ENCODE data around the gene SUV39H1. TPM values are rescaled to one million over a fixed set of nuclear protein-coding genes. Genes with fewer than 3 reads are reported as not detected.
"Not testable (repeated sequence)": the region's sequence is repeated elsewhere in the genome, so short reads cannot be mapped to it uniquely, and the experiment has no call there.

SUV39H1 gene
- total RNA-seq, 1 donor from 2014 or later = 4.6 TPM

- no peak for DNase-seq (ENCODE audit: low spot score)
Measured at GRCh38 chrX:48688531-48689150, 7.9 kb upstream of the SUV39H1 start.

DNA sequence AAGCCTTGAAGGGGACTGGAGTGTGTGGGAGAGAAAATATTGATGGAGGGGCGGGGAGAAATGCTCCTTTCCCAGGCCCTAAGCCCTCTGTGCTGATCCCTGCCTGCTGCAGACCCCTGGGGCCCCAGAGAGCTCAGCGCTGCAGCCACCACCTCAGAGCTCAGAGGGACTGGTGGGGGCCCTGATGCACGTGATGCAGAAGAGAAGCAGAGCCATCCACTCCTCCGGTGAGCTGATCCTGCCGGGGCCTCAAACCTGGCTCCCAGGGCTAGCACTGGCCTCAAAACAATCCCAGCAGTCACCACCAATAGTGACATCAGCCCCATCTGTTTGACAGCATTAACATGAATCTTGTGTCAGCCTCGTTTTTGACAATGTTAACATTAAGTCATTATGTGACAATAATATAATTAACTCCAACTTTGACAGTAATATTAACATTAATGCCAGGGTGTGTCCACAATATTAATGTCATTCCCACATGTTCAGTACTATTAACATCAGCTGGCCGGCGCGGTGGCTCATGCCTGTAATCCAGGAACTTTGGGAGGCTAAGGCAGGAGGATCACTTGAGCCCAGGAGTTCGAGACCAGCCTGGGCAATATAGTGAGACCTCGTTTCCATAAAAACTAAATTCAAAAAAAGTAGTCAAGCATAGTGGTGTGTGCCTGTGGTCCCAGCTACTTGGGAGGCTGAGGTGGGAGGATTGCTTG, 7.2 kb upstream of the SUV39H1 start:
- no peak for DNase-seq (ENCODE audit: low spot score)

DNA sequence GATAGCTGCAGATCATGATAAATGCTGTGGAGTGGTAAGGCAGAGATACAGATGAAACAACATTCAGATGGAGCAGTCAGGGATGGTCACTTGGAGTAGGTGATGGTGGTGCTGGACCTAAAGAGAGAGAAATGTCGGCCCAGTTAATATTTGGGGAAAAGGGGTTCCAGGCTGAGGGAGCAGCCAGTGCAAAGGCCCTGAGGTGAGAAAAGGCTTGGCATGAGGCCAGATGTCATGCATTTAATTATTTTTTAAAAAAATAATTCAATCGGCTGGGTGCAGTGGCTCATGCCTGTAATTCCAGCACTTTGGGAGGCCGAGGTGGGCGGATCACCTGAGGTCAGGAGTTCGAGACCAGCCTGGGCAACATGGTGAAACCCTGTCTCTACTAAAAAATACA, 4.8 kb upstream of the SUV39H1 start:
- not testable (repeated sequence) for DNase-seq (ENCODE audit: low spot score)

- no peak for DNase-seq (ENCODE audit: low spot score)
Measured at GRCh38 chrX:48694776-48695533, 1.6 kb upstream of the SUV39H1 start.

DNA sequence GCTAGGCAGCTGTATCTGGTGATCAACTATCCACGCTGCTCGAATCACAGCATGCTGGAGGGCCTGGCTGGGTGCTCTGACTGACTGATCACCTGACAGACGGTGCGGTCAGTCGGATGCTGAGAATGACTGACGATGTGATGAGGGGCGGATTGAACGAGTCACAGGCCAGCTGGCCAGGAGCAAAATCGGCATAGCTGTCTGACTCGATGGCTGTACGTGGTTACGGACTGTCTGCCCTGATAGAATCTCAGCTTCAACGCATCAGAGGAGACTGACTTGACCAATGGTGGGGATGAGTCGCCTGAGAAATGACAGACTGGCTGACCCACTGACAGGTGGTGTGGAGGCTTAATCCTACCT, 1.0 kb upstream of the SUV39H1 start:
- DNase-seq (ENCODE audit: low spot score) = no peak

- DNase-seq (ENCODE audit: low spot score) = no peak
Measured at GRCh38 chrX:48695925-48696300, 621 bp upstream of the SUV39H1 start.

DNA sequence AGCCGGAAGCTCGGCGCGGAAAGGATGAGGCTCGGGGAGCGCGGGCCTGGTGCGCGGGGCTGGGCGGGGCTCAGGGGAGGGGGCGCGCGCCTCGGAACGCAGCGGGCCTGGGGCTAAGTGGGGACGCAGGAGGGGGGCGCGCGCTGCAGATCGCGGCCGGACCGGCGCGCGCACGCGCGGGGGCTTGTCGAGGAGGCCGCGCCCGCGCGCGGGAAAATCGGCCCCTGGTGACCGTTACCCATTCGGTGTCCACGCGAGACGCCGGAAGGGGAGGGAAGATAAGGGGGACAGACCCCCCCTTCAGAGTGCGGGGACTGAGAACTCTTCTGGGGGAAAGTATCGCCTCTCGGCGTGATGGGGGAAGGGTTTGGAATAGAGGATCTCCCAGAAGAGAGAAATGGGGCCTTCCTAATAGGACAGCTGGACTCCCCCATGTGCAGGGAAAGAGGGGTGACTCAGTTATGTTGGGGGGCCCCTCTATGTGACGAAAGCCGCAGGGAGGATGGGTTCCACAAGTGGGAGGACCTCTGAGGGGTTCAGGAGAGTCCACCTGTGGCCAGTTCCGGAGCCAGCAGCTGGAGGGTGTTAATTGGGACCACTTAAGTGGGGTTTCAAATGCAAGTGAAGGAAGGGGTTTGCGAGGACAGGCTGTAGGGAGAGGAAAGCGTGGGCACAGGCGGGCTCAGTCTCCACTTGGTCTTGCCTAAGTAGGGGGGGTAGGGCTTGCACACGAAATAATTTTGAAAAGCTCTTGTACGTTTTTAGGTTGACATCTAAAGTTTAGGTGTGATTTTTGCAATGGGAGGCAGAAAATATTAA, 584 bp downstream of the SUV39H1 start:
- peak; percentile 36 for DNase-seq (ENCODE audit: low spot score)

DNA sequence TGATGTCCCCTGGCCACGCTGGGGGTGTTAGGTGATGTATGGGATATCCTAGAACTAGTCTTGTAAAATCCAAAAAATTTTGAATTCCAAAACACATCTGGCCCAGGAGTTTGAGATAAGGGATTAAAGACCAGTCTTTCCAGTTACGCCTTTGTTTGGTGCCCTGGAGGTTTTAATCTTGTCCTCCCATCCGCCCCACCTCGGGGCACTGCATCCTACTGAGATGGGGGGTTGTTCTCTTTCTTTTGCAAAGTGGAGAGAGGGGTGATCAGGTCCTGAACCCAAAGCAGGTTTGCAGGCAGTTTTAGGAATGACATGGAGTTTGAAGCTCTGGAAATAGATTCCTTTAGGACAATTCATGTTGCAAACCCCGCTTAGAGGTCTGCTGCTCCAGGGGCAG, 1.8 kb downstream of the SUV39H1 start:
- no peak for DNase-seq (ENCODE audit: low spot score)

- no peak for DNase-seq (ENCODE audit: low spot score)
Measured at GRCh38 chrX:48700246-48700645, 3.7 kb downstream of the SUV39H1 start.

DNA sequence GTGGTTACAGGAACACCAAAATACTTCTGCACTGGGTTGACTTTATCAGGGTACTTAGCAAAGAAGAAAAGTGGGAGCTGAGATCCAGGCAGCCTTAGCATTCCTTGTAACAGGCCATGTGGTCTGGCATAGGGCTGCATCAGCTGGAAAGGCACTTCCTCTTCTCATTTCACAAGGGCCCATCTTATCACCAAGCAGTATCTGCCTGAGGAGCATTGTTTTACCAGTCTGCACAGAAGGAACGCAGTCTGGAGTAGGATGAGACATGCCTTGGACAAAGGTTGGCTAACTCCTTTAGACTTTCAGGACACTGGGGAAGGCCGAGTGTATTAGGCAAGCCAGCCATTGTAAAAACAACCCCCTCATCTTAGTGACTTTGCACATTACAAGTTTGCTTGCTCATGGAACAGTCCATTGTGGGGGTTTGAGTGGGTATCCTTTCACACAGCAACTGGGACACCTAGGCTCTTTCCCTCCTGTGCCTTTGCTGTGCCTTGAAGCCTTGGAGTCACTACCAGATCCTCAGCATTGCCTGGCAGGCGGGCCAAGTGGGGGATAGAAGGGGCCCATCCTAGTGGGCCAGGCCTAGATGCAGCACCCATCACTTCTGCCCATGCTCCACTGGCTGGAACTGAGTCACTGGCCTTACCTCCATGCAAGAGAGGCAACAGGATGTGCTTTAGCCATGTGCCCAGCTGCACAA, 4.6 kb downstream of the SUV39H1 start:
- DNase-seq (ENCODE audit: low spot score) = no peak

GRCh38 chrX:48702032-48702431, 5.5 kb downstream of the SUV39H1 start:
- DNase-seq (ENCODE audit: low spot score) = no peak

GRCh38 chrX:48702716-48703115, 6.2 kb downstream of the SUV39H1 start:
- DNase-seq (ENCODE audit: low spot score) = no peak

DNA sequence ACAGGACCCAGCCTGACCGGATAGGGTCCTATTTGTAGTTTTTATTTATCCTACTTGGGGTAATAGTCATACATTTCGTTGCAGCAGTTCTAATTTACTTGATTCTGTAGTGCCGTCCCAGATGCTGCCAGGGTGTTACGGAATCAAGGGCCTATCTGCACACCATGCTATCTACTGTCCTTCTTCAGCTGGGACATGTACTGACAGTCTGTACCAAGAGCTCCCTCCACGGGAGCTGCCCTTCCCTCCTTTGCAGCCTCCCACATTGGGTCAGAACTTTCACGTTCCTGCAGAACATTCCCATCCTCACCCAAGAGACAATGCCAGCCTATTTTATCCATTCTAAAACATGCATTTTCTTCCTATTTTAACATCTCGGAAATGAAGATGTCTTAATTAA, 6.7 kb downstream of the SUV39H1 start:
- no peak for DNase-seq (ENCODE audit: low spot score)

DNA sequence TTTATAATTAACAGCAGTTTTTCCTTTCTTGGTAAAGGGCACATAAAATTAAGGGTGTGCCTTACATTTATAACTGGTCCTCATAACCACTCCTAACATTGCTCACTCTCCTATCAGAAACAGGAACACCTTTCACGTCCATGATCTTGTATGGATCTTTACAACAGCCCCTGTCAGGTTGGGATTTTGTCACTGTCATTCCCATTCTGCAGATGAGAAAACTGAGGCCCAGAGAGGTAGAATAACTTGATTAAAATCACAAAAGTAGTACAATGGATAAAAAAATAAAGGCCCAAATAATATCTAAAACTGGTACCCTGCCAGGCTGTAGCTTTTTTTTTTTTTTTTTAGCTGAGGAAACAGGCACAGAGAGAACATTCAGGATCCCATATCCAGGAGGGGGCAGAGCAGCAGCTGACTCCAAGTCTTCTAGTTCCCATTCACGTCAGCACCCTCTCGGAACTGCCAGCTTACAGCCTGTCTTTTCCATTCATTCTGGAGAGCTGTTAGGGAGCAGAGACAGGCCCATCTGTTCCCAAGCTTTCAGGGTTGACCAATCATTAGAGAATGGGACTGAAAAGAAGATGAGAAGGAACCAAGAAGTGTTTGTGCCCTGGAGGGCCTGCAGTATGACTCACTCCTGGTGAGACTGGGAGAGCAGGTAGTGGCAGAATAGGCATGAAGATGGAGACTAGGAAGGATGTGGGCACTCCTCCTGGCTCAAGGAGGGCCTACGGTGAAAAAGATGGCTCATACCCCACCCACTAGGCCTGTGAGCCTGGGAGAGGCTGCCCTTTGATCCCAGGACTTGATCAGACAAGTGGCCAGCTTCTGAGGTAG, 7.3 kb downstream of the SUV39H1 start:
- no peak for DNase-seq (ENCODE audit: low spot score)

- no peak for DNase-seq (ENCODE audit: low spot score)
Measured at GRCh38 chrX:48705871-48706270, 9.3 kb downstream of the SUV39H1 start.

GRCh38 chrX:48709522-48710112, 13.1 kb downstream of the SUV39H1 start:
- no peak for DNase-seq (ENCODE audit: low spot score)

- DNase-seq (ENCODE audit: low spot score) = no peak
Measured at GRCh38 chrX:48711162-48711928, 14.8 kb downstream of the SUV39H1 start.

DNA sequence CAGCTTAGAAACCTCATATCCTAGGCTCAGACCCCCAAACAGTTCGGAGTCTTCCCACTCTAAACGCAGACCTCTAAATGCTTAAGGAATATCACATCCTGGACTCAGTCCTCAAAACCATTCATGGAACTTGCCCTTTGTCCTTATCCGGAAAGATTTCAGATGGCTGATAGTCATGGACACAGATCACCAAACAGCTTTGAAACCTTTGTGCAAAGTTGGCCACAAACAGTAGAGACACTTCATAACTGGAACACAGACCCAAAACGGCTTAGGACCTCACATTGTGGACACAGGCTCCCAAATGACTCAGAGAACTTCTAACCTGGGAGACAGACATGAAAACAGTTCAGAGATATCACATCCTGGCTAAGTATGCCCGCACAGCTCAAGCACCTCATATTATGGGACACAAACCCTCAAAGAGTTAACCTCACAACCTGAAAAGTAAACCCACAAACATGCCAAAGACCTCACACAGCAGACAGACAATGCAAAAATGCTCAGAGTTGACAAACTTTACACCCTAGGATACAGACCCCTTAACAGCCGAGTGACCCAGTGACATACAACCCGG, 15.5 kb downstream of the SUV39H1 start:
- no peak for DNase-seq (ENCODE audit: low spot score)

GRCh38 chrX:48713847-48714246, 17.3 kb downstream of the SUV39H1 start:
- DNase-seq (ENCODE audit: low spot score) = no peak
